ENCODE data around the gene LENG1. TPM values are rescaled to one million over a fixed set of nuclear protein-coding genes. Genes with fewer than 3 reads are reported as not detected.

LENG1 gene
- total and polyA plus RNA-seq, 2 experiments from 2014 or later = 4.7 to 17.2 TPM

- TF ChIP-seq NANOG (IDR thresholded peaks at IDR 0.05; ENCODE audit: borderline replicate concordance) = no peak
Measured at GRCh38 chr19:54178581-54179261, 19.2 kb upstream of the LENG1 start (continued).

- H3K27me3 Mint-ChIP-seq (ENCODE audit: insufficient read depth, low read depth, poor library complexity) = peaks cover 34% of the 10 kb centered on the region
- ATAC-seq (no peak), DNase-seq (ENCODE audit: low spot score) (peak; percentile 34)
- Histone ChIP-seq H3K4me1 (ENCODE audit: insufficient read depth) (peaks cover 2% of the 10 kb centered on the region; the same call in 1 of the 2 replicates), H4K20me1 (replicated peaks; ENCODE audit: insufficient read depth) (peaks cover 9% of the 10 kb centered on the region), H3F3A (replicated peaks; ENCODE audit: low read depth) (peaks cover 17% of the 10 kb centered on the region), H3K27ac (ENCODE audit: low read depth) (peak overlapping the region; percentile 69; the same call in 1 of the 2 replicates), H3K79me2 (replicated peaks; ENCODE audit: insufficient read depth) (no peaks in the 10 kb centered on the region), H3K9me2 (ENCODE audit: insufficient read depth) (no peaks in the 10 kb centered on the region), H3K27me3 (ENCODE audit: insufficient read depth) (no peaks in the 10 kb centered on the region), H3K36me3 (ENCODE audit: insufficient read depth) (peaks cover 9% of the 10 kb centered on the region; the same call in 1 of the 2 replicates), H3K4me2 (no peak overlapping the region), H2AFZ (no peak overlapping the region), H3K4me3 (no peak overlapping the region)
- no peak overlapping the region for H3K27ac Mint-ChIP-seq
- no peaks in the 10 kb centered on the region; the same call in 1 of the 3 replicates for H3K9me3 Mint-ChIP-seq
- H3K4me1 Mint-ChIP-seq = peaks cover 21% of the 10 kb centered on the region
- peak overlapping the region; percentile 27; the same call in 1 of the 3 replicates for H3K4me3 Mint-ChIP-seq
- H3K36me3 Mint-ChIP-seq (ENCODE audit: low read depth) = peaks cover 15% of the 10 kb centered on the region
- TF ChIP-seq ZNF462 (CRISPR knock-in tag; IDR thresholded peaks at IDR 0.05) = no peak
- TF ChIP-seq EZH2 (IDR thresholded peaks at IDR 0.05; ENCODE audit: low read depth, unreplicated experiment) = no peak
- TF ChIP-seq STAT1 (IDR thresholded peaks at IDR 0.05; ENCODE audit: unreplicated experiment) = no peak
- TF ChIP-seq NANOG (IDR thresholded peaks at IDR 0.05; ENCODE audit: borderline replicate concordance) = no peak
- no peak for TF ChIP-seq CREB1 (CRISPR knock-in tag; IDR thresholded peaks at IDR 0.05; ENCODE audit: low read depth)
- TF ChIP-seq EZH2phosphoT487 (IDR thresholded peaks at IDR 0.05; ENCODE audit: unreplicated experiment) = no peak
- no peak for TF ChIP-seq ETS1 (IDR thresholded peaks at IDR 0.05)
- no peak for TF ChIP-seq JUNB (IDR thresholded peaks at IDR 0.05; ENCODE audit: unreplicated experiment)
- no peak for TF ChIP-seq POLR2AphosphoS5 (IDR thresholded peaks at IDR 0.05; ENCODE audit: low read depth)
- TF ChIP-seq REST (IDR thresholded peaks at IDR 0.05; ENCODE audit: unreplicated experiment) = no peak
Measured at GRCh38 chr19:54173951-54174834, 14.7 kb upstream of the LENG1 start.

Measured in GM23338 (cell line).